Neural crest cell (in vitro differentiated cells): ENCODE data around the gene IGF2R. TPM values are rescaled to one million over a fixed set of nuclear protein-coding genes. Genes with fewer than 3 reads are reported as not detected.

Experiments
- DNase-seq: peaks from one replicate; pipeline ENCODE4 v3.0.0; 2021; ENCODE audit warnings: low read depth, mixed read lengths, low spot score
- H3K27ac Mint-ChIP-seq: one replicate; pipeline ENCODE4 v1.8.0; 2021; ENCODE audit warnings: mild to moderate bottlenecking, mixed read lengths; ENCODE audit not compliant: unreplicated experiment
- H3K27me3 Mint-ChIP-seq: 2 replicates; pipeline ENCODE4 v1.8.0; 2021; ENCODE audit warnings: low read depth, mild to moderate bottlenecking, mixed read lengths
- H3K36me3 Mint-ChIP-seq: 2 replicates; pipeline ENCODE4 v1.8.0; 2021; ENCODE audit warnings: low read depth, mild to moderate bottlenecking, mixed read lengths
- H3K4me1 Mint-ChIP-seq: 2 replicates; pipeline ENCODE4 v1.8.0; 2021; ENCODE audit warnings: mixed read lengths
- H3K4me3 Mint-ChIP-seq: one replicate; pipeline ENCODE4 v1.8.0; 2021; ENCODE audit warnings: mild to moderate bottlenecking, mixed read lengths
- H3K9me3 Mint-ChIP-seq: 2 replicates; pipeline ENCODE4 v1.8.0; 2021; ENCODE audit warnings: mixed read lengths
- total RNA-seq: library from RNA; stranded (reverse); gene quantifications from 2 replicates; pipeline ENCODE4 v1.2.1, GENCODE V29; 2021
- TF ChIP-seq, protein P1 (sequence below): fragments of 200-600 bp; sonication (generic); conservative IDR thresholded peaks from 2 replicates; pipeline ENCODE4 v1.5.0; 2021; ENCODE audit warnings: antibody characterized with exemption, mild to moderate bottlenecking

The IGF2R gene
- total RNA-seq, 1 donor from 2014 or later = 97.3 TPM

GRCh38 chr6:160084198-160084776 is 115.4 kb downstream of the IGF2R start:
- no peaks in the 10 kb centered on the region for H3K27me3 Mint-ChIP-seq
- H3K27ac Mint-ChIP-seq = no peak overlapping the region
- no peak for DNase-seq
- H3K4me3 Mint-ChIP-seq = no peak overlapping the region
- TF ChIP-seq, protein P1, sequence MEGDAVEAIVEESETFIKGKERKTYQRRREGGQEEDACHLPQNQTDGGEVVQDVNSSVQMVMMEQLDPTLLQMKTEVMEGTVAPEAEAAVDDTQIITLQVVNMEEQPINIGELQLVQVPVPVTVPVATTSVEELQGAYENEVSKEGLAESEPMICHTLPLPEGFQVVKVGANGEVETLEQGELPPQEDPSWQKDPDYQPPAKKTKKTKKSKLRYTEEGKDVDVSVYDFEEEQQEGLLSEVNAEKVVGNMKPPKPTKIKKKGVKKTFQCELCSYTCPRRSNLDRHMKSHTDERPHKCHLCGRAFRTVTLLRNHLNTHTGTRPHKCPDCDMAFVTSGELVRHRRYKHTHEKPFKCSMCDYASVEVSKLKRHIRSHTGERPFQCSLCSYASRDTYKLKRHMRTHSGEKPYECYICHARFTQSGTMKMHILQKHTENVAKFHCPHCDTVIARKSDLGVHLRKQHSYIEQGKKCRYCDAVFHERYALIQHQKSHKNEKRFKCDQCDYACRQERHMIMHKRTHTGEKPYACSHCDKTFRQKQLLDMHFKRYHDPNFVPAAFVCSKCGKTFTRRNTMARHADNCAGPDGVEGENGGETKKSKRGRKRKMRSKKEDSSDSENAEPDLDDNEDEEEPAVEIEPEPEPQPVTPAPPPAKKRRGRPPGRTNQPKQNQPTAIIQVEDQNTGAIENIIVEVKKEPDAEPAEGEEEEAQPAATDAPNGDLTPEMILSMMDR = no peak
- H3K9me3 Mint-ChIP-seq = no peaks in the 10 kb centered on the region
- no peaks in the 10 kb centered on the region for H3K4me1 Mint-ChIP-seq
- H3K36me3 Mint-ChIP-seq = peaks cover 43% of the 10 kb centered on the region

GRCh38 chr6:160085226-160085625 is 116.3 kb downstream of the IGF2R start:
- TF ChIP-seq, protein P1 = no peak
- Mint-ChIP-seq H3K27ac (no peak overlapping the region), H3K4me3 (no peak overlapping the region), H3K27me3 (no peaks in the 10 kb centered on the region), H3K4me1 (no peaks in the 10 kb centered on the region), H3K9me3 (no peaks in the 10 kb centered on the region), H3K36me3 (peaks cover 34% of the 10 kb centered on the region)
- DNase-seq = no peak

DNA sequence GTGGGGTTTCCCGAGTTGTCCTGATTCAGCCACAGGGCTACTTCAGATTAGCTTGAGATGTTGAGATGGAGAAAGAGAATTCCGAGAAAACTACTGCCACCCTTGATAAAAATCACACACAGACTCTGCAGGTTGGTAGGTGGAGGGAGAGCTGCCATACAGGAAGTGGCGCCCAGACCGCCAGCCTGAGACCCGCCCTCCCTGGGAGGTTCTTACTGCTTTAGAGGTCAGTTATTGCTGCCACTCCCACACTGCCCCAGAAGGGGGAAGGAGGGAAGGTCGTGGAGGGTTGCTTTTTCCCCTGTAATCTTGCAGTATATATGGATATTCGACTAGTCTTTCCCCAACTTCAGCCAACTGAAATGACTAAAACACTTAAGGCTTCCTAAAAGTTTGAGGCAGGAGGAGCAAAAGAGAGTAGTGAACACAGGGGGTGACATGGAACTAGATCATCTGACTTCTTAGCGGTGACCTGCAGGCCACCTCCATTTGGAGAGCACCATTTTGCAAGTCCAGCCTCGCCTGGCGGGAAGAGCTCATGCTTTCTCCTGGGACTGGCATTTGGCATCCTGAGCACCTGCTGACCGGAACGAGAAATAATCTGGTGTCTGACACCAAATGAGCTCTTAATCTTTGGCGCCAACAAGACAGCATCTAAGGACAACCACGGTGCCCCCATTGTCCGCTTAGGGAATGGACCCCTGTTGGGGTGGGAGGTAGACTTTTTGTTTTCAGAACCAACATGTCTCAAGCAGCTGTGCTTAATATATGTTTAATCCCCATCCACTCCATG is 117.0 kb downstream of the IGF2R start:
- no peak for DNase-seq
- Mint-ChIP-seq H3K4me1 (no peaks in the 10 kb centered on the region), H3K9me3 (no peaks in the 10 kb centered on the region), H3K36me3 (peaks cover 30% of the 10 kb centered on the region), H3K4me3 (no peak overlapping the region), H3K27me3 (no peaks in the 10 kb centered on the region), H3K27ac (peak overlapping the region; percentile 19)
- TF ChIP-seq, protein P1 = no peak

DNA sequence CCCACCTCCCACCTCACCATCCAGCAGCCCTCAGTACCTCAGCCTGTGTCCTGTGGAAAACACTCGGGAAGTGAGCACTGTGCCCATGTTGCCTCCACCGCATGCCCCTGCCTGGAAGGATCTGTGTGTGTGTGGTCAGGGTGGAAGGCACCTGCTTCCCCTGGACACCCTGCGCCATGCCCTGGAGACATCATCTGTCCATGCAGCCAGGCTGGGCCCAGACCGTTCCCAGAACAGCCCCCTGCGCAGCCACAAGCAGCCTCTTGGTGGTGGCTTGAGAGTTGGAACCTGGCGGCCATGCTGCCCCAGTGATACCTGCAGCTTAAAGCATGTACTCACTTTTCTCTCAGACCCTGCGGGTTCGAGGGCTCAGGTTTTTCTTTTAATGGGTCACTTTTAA is 117.9 kb downstream of the IGF2R start:
- H3K27me3 Mint-ChIP-seq = no peaks in the 10 kb centered on the region
- peaks cover 24% of the 10 kb centered on the region for H3K36me3 Mint-ChIP-seq
- no peaks in the 10 kb centered on the region for H3K9me3 Mint-ChIP-seq
- TF ChIP-seq, protein P1 = no peak
- no peak overlapping the region for H3K27ac Mint-ChIP-seq
- H3K4me3 Mint-ChIP-seq = no peak overlapping the region
- H3K4me1 Mint-ChIP-seq = no peaks in the 10 kb centered on the region
- no peak for DNase-seq

DNA sequence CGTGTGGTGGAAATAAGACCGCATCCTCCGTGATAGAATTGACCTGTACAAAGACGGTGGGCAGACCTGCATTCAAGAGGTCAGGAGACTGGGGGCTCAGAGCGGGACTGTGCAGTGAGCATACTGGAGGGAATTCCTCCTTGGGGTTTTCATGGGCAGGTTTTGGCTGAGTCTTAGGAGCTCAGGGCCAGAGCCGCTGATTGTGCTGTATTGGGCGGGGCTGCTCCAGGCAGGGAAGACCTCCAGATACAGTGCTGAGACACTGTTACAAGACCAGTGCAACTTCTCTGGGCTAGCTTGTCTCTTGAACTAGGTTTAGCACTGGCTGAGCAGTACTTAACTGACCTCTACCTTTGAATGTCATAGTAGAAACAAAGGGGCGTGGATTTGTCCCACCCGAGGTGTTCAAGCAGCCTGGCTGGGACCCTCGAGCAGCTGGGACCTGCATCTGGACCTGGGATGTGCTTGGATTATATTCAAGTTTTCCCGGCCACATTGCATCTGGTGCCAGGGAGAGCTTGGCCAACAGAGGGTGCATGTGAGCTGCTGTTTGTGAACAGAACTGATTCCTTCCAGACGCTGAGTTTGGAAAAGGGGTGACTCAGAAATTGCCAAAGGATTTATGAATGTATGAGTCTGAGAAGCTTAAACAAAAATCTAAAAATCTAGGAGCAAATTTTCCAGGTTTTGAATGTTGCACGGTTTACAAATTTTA is 119.3 kb downstream of the IGF2R start:
- no peak overlapping the region for H3K4me3 Mint-ChIP-seq
- H3K9me3 Mint-ChIP-seq = no peaks in the 10 kb centered on the region
- peaks cover 22% of the 10 kb centered on the region for H3K36me3 Mint-ChIP-seq
- no peaks in the 10 kb centered on the region for H3K27me3 Mint-ChIP-seq
- TF ChIP-seq, protein P1 = peak; percentile 68
- DNase-seq = peak; percentile 46
- no peaks in the 10 kb centered on the region for H3K4me1 Mint-ChIP-seq
- H3K27ac Mint-ChIP-seq = no peak overlapping the region
